Hepatocyte (in vitro differentiated cells): ENCODE measurements around the gene FAAH.

Experiments used
- EZH2 ChIP-seq: fragments of 200-600 bp; sonication (generic); IDR thresholded peaks from 2 replicates; pipeline ENCODE4 v1.6.1; 2016; ENCODE audit warnings: antibody characterized with exemption, mild to moderate bottlenecking, borderline replicate concordance
- EZH2phosphoT487 ChIP-seq: fragments of 200-600 bp; sonication (generic); IDR thresholded peaks from one replicate; pipeline ENCODE4 v1.6.1; 2018; ENCODE audit warnings: antibody characterized with exemption, mild to moderate bottlenecking, low read depth, moderate library complexity; ENCODE audit not compliant: unreplicated experiment, severe bottlenecking
- TF ChIP-seq, protein P1 (sequence below): fragments of 200-600 bp; sonication (generic); IDR thresholded peaks from 2 replicates; pipeline ENCODE4 v1.5.1; 2016; ENCODE audit warnings: antibody characterized with exemption, mild to moderate bottlenecking; ENCODE audit not compliant: poor library complexity

DNA sequence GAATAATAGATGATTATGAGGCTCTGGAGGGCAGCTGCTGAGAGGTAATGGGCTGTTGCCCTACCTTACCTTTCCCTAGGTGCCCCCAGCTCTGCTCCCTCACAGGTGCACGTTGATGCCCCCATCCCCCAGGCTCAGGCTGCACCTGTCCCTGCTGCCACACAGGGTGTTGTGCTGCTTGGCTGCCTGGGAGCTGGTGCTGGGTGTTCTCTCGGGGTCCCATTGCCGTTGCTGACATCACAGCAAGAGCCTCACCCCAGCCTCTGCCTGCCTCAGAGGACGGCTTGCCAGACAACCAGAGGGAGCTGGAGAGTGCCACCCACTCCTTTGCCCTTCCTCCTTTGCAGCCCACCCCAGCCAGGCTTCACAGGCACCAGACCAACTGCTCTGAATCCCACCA, 64.1 kb downstream of the FAAH start:
- TF ChIP-seq, protein P1, sequence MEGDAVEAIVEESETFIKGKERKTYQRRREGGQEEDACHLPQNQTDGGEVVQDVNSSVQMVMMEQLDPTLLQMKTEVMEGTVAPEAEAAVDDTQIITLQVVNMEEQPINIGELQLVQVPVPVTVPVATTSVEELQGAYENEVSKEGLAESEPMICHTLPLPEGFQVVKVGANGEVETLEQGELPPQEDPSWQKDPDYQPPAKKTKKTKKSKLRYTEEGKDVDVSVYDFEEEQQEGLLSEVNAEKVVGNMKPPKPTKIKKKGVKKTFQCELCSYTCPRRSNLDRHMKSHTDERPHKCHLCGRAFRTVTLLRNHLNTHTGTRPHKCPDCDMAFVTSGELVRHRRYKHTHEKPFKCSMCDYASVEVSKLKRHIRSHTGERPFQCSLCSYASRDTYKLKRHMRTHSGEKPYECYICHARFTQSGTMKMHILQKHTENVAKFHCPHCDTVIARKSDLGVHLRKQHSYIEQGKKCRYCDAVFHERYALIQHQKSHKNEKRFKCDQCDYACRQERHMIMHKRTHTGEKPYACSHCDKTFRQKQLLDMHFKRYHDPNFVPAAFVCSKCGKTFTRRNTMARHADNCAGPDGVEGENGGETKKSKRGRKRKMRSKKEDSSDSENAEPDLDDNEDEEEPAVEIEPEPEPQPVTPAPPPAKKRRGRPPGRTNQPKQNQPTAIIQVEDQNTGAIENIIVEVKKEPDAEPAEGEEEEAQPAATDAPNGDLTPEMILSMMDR = no peak
- TF ChIP-seq EZH2phosphoT487 (no peak), EZH2 (no peak)
